ENCODE results near the gene MIEF1.

Gene MIEF1

DNA sequence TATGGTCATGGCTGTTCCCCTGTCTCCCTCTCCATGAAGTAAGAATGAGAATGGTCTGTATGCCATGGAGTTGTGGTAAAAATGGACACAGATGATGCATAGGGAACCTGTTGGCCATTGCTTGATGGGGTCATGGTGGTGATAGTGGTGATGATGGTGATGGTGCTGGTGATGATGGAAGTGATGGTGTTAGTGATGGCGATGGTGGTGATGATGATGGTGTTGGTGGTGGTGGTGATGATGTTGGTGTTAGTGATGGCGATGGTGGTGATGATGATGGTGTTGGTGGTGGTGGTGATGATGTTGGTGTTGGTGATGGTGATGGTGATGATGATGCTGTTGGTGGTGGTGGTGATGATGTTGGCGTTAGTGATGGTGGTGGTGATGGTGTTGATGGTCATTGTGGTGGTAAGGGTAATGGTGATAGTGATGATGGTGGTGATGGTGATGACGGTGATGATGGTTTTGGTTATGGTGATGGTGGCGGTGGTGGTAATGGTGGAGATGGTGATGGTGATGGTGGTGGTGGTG, 63.4 kb downstream of the MIEF1 start:
- intact Hi-C loops (cut with micrococcal nuclease) = no loop called here
- Mint-ChIP-seq H3K27ac (no peak overlapping the region), H3K9me3 (peaks cover 12% of the 10 kb centered on the region), H3K27me3 (peaks cover 20% of the 10 kb centered on the region), H3K4me1 (ENCODE audit: low read depth) (no peaks in the 10 kb centered on the region), H3K36me3 (ENCODE audit: low read depth) (no peaks in the 10 kb centered on the region), H3K4me3 (no peak overlapping the region)

DNA sequence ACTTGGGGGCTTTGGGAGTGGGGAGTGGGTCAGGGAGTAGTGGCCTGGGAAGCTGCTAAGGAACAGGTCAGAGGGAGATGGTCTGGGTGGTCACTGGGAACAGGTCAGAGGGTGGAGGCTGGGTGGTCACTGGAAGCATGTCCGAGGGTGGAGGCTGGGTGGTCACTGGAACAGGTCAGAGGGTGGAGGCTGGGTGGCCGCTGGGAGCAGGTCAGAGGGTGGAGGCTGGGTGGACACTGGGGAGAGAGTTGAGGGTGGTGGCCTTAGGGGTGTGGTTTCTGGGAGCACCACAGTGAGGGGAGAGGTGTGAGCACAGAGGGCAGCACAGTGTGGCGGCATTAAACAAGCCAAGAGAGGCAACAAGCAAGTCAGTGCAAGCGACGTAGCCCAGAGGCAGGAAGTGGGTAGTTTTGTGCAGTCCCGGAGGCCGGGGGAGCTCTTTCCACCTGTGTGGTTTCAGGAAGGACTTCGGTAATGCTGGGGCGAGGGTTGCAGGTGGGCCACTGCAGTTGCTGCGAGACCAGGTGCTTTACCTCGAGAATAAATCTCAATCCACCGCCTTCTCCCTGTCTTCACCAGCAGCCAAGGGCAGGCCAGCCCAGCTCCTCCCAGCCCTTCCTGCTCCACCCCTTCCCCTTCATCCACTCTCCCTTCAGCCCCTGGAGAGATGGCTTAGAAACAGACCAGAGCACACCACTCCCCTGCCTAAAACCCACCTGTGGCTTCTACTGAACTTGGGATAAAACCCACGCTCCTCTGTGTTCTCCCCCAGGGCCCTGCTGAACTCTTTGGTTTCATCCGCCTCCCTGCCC, 65.3 kb downstream of the MIEF1 start:
- intact Hi-C loops (cut with micrococcal nuclease) = no loop called here
- Mint-ChIP-seq H3K4me1 (ENCODE audit: low read depth) (no peaks in the 10 kb centered on the region), H3K36me3 (ENCODE audit: low read depth) (no peaks in the 10 kb centered on the region), H3K27ac (no peak overlapping the region), H3K4me3 (no peak overlapping the region), H3K27me3 (peaks cover 15% of the 10 kb centered on the region), H3K9me3 (peaks cover 12% of the 10 kb centered on the region)
